ENCODE data around the gene VGLL4.

- TF ChIP-seq CTCF (IDR thresholded peaks at IDR 0.05): no peak
- no peak for TF ChIP-seq EZH2 (IDR thresholded peaks at IDR 0.05)
Observed at GRCh38 chr3:11547498-11547897, 96.2 kb downstream of the VGLL4 start.

Measured in neural progenitor cell (in vitro differentiated cells).